Activated naive CD8-positive, alpha-beta T cell (primary cell): ENCODE results near the gene TCEAL3.
"Not testable (repeated sequence)": the region's sequence is repeated elsewhere in the genome, so short reads cannot be mapped to it uniquely, and the experiment has no call there.

Experiments
- H3K27ac Mint-ChIP-seq: one replicate; pipeline ENCODE4 v1.8.0; 2021; ENCODE audit warnings: mixed read lengths
- H3K27me3 Mint-ChIP-seq: one replicate; pipeline ENCODE4 v1.8.0; 2021; ENCODE audit warnings: mixed read lengths
- H3K36me3 Mint-ChIP-seq: one replicate; pipeline ENCODE4 v1.8.0; 2021; ENCODE audit warnings: mixed read lengths
- H3K4me1 Mint-ChIP-seq: one replicate; pipeline ENCODE4 v1.8.0; 2021; ENCODE audit warnings: low read depth, mixed read lengths
- H3K4me3 Mint-ChIP-seq: one replicate; pipeline ENCODE4 v1.8.0; 2021; ENCODE audit warnings: mild to moderate bottlenecking, mixed read lengths
- H3K9me3 Mint-ChIP-seq: one replicate; pipeline ENCODE4 v1.8.0; 2021; ENCODE audit warnings: low read depth, mixed read lengths

The TCEAL3 gene

DNA sequence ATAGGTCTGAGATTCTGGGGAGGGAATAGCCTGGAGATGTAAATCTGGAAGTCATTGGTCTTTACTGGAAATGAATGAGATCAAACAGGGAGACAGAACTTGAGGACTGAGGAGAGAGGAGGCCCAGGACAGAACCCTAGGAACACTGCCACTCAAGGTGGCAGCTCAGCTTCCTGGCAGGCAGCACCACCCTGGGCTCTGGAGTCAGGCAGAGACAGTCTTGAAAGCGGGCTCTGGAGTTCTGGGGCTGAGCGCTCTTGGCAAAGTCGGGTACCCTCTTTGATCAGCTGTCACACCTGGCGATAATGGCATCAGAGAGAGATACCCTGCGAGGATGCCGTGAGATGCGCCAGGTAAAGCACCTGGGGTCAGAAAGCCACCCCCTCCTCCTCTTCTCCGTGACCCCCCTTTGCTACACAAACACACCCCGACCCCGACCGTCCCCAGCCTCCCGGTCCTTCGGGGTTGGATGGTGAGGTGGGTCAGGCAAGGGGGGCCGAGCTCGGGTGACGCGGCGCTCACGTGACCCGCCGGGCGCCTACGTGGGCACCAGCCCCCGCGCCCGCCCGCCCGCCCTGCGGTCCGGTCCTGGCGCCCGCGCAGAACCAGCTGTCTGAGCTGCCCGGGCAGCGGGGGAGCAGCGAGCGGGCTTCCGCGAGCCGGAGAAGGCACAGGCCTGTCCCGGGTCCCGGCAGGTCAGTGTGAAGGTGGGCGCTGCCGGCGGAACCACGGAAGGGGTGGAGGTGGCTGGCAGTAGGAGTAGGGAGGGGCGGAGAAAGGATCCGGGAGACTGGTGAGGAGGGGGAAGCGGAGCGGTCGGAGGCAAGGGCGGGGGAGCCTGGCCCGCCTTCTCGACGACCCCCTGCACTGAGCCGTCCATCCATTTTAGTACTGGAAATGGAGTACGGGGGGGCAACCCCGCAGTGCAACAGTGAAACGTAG lies at the start of gene TCEAL3:
TCEAL3 (plus strand) TSS at position 600 of the 942 bp plus-strand sequence. CDS start 1,102 bp downstream, outside the sequence.
- Mint-ChIP-seq H3K4me1 (peaks cover 4% of the 10 kb centered on the region), H3K27ac (peak within 1 kb of the TSS; percentile 54), H3K36me3 (no peaks in the 10 kb centered on the region), H3K9me3 (no peaks in the 10 kb centered on the region), H3K27me3 (no peaks in the 10 kb centered on the region), H3K4me3 (peak within 1 kb of the TSS; percentile 85)

DNA sequence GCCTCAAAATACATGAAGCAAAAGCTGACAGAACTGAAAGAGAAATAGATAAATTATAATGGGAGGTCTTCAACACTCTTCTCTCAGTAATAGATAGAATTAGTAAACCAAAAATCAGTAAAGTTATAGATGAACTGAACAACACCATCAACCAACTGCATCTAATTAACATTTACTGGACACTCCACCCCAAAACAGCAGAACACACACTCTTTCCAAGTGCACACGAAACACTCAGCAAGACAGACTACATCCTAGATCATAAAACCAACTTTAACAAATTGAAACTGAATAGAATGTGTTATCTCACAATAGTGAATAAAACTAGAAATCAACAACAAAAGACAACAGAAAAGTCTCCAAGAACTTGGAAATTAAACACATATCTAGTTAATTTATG lies 47.5 kb upstream of the TCEAL3 start:
- no peaks in the 10 kb centered on the region for H3K27me3 Mint-ChIP-seq
- H3K4me1 Mint-ChIP-seq = no peaks in the 10 kb centered on the region
- H3K4me3 Mint-ChIP-seq = no peak overlapping the region
- H3K27ac Mint-ChIP-seq = no peak overlapping the region
- no peaks in the 10 kb centered on the region for H3K9me3 Mint-ChIP-seq
- H3K36me3 Mint-ChIP-seq = no peaks in the 10 kb centered on the region

DNA sequence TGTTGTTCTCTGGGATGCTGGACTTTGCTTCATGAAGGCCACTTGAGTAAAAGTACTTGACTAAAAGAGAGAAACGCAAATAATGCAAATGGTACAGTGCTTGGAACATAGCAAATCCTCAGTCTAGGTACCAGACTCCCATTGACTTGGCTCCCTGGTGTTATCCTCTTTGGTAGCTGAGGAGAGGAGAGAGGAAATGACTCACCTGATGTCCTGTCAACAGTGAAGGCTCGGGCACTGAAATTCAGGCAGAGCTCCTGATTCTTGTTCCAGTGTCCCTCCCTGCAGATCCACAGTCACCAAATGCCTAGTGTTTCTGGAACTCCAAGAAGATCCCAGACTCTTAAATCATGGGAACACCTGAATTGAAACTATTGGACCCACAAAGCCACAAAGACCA lies 45.0 kb upstream of the TCEAL3 start:
- H3K27ac Mint-ChIP-seq = no peak overlapping the region
- no peaks in the 10 kb centered on the region for H3K9me3 Mint-ChIP-seq
- H3K27me3 Mint-ChIP-seq = no peaks in the 10 kb centered on the region
- no peaks in the 10 kb centered on the region for H3K4me1 Mint-ChIP-seq
- H3K36me3 Mint-ChIP-seq = no peaks in the 10 kb centered on the region
- no peak overlapping the region for H3K4me3 Mint-ChIP-seq

- Mint-ChIP-seq H3K36me3 (no peaks in the 10 kb centered on the region), H3K27me3 (no peaks in the 10 kb centered on the region), H3K27ac (no peak overlapping the region), H3K4me3 (no peak overlapping the region), H3K4me1 (no peaks in the 10 kb centered on the region), H3K9me3 (no peaks in the 10 kb centered on the region)
These were observed 42.6 kb upstream of the TCEAL3 start for GRCh38 chrX:103565197-103565596.

- Mint-ChIP-seq H3K27me3 (no peaks in the 10 kb centered on the region), H3K27ac (no peak overlapping the region), H3K36me3 (no peaks in the 10 kb centered on the region), H3K4me1 (no peaks in the 10 kb centered on the region), H3K9me3 (no peaks in the 10 kb centered on the region), H3K4me3 (no peak overlapping the region)
These were observed 42.0 kb upstream of the TCEAL3 start for GRCh38 chrX:103565752-103566151.

DNA sequence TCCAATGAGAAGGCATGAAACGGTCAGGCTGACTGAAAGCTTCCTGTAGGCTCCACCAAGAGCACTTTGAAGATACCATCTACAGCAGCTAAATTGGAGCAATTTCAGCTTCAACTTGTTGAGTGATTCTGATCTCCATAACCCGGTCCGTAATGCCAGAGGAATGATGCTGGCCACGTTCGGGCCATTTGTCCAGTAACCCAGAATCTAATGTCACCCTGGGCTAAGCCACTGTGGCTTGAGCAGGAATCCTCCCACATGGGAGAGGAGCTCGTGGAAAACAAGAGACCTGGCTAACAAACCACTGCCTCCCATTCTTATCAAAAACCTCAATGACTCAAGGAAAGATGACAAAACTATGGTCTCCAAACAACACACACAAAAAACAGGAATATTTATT lies 36.6 kb upstream of the TCEAL3 start:
- Mint-ChIP-seq H3K4me3 (no peak overlapping the region), H3K27me3 (peaks cover 2% of the 10 kb centered on the region), H3K27ac (no peak overlapping the region), H3K9me3 (no peaks in the 10 kb centered on the region), H3K36me3 (no peaks in the 10 kb centered on the region), H3K4me1 (no peaks in the 10 kb centered on the region)

GRCh38 chrX:103571726-103572125 lies 36.0 kb upstream of the TCEAL3 start:
- H3K4me1 Mint-ChIP-seq = no peaks in the 10 kb centered on the region
- H3K27ac Mint-ChIP-seq = no peak overlapping the region
- peaks cover 2% of the 10 kb centered on the region for H3K27me3 Mint-ChIP-seq
- H3K36me3 Mint-ChIP-seq = no peaks in the 10 kb centered on the region
- H3K4me3 Mint-ChIP-seq = no peak overlapping the region
- H3K9me3 Mint-ChIP-seq = no peaks in the 10 kb centered on the region

DNA sequence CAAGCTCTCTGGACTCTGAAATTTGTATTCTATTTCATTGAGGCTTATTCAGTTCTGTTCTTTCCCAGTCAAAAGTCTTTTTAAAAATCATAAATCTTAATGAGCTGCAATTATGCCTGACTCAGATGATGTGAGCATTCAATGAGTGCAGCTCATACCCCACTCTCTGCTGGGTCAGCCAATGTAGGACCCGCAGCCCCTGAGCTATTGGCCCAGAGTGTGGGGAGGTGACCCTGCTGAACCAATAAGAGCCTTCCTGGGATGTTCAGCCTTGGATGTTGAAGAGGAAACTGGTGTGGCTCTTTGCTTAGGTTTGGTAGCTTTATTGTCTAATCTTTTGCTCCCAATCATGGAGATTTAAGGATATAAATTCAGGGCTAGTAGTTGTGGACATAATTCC lies 34.6 kb upstream of the TCEAL3 start:
- peaks cover 2% of the 10 kb centered on the region for H3K27me3 Mint-ChIP-seq
- no peaks in the 10 kb centered on the region for H3K9me3 Mint-ChIP-seq
- no peak overlapping the region for H3K4me3 Mint-ChIP-seq
- no peak overlapping the region for H3K27ac Mint-ChIP-seq
- H3K36me3 Mint-ChIP-seq = no peaks in the 10 kb centered on the region
- H3K4me1 Mint-ChIP-seq = no peaks in the 10 kb centered on the region

DNA sequence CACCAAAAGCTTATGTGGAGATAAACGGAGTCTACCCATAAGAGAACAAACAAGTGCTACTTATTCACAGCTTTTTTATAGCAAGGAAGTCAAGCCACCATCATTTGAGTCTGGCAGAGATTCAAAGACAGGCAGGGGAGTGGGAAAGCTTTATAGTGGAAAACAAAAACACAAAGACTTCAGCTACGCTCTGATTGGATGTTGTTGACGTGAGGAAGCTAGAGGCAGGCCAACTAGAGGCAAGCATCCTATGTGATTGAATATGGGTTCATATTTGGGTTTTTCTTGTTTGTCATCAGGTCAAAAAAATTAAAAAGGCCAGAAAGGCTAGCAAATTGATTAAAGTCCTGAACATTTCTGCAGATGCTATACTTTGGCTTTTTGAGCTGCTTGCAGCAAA lies 23.2 kb upstream of the TCEAL3 start:
- H3K9me3 Mint-ChIP-seq = no peaks in the 10 kb centered on the region
- no peaks in the 10 kb centered on the region for H3K27me3 Mint-ChIP-seq
- no peaks in the 10 kb centered on the region for H3K36me3 Mint-ChIP-seq
- no peak overlapping the region for H3K27ac Mint-ChIP-seq
- peaks cover 3% of the 10 kb centered on the region for H3K4me1 Mint-ChIP-seq
- peak overlapping the region; percentile 48 for H3K4me3 Mint-ChIP-seq

DNA sequence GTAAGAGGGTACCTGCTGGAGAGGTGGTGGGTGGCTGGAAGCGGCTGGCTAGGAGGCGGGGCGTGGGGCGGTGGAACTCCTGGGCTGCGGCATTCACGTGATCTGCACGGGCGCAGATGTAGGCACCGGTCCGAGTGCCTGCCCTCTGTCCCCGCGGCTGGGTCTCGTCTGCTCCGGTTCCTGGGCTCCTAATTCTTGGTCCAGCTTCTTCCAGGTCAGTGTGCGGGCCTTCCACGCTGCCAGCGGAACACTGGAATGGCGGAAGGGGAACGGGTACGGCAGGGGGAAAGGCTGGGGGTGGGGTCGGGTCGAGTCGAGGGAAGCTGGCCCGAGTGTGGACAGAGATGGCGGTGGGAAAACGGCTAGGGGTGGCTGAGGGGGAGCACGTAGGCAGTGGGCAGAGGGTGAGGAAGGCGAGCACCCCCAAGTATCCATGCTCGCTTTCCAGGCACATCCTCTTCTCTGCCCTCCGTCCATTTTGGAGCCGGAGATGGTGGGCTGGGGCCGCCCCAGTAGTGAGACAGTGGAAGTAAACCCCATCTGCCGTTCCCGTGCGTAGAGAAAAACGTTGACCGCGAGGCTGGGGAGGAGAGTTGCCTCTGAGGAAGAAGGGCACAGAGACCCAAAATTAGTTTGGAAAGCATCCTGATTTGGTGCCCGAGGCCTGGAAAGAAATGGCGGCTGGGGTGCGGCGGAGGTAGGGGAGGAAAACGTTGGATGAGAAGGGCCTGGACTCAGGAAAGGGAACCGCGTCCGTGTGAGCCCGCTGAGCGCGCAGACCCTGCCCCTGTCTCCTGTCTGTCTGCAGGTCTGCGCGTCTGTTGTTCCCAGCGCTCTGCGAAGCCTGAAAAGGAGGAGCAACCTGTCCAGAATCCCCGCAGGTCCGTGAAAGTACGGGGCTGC lies 22.1 kb upstream of the TCEAL3 start, which contains the start of gene TCEAL4:
TCEAL4 (plus strand) TSS at position 105 of the 903 bp plus-strand sequence. CDS start 1,161 bp downstream, outside the sequence.
- H3K36me3 Mint-ChIP-seq = no peaks in the 10 kb centered on the region
- peak within 1 kb of the TSS; percentile 41 for H3K27ac Mint-ChIP-seq

DNA sequence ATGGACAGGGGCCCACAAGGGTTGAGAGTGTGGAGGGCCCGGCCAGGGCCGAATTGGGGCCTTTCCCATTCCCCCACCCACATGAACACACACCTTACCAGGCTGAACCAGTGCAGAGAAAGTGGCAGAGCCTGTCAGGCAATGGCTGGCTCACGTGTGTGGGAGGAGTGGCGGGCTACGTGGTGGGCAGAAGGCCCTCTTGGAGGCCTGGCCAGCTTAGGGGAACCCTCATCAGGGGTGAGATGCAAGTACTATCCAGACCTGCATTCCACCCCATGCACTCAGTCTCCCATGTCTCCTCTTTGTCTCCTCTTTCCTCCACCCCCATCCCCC lies 21.5 kb upstream of the TCEAL3 start:
- peak overlapping the region; percentile 3 for H3K27ac Mint-ChIP-seq
- H3K9me3 Mint-ChIP-seq = no peaks in the 10 kb centered on the region
- H3K36me3 Mint-ChIP-seq = no peaks in the 10 kb centered on the region
- peak overlapping the region; percentile 88 for H3K4me3 Mint-ChIP-seq
- peaks cover 3% of the 10 kb centered on the region for H3K4me1 Mint-ChIP-seq
- no peaks in the 10 kb centered on the region for H3K27me3 Mint-ChIP-seq

More for the DNA sequence above, 22.1 kb upstream of the TCEAL3 start, which contains the start of gene TCEAL4:
- Mint-ChIP-seq H3K4me1 (peaks cover 3% of the 10 kb centered on the region), H3K9me3 (no peaks in the 10 kb centered on the region), H3K4me3 (peak within 1 kb of the TSS; percentile 88), H3K27me3 (no peaks in the 10 kb centered on the region)

- H3K9me3 Mint-ChIP-seq = no peaks in the 10 kb centered on the region
- no peaks in the 10 kb centered on the region for H3K27me3 Mint-ChIP-seq
- H3K4me3 Mint-ChIP-seq = peak overlapping the region; percentile 88
- peaks cover 3% of the 10 kb centered on the region for H3K4me1 Mint-ChIP-seq
- H3K36me3 Mint-ChIP-seq = no peaks in the 10 kb centered on the region
- H3K27ac Mint-ChIP-seq = peak overlapping the region; percentile 3
These were observed 21.1 kb upstream of the TCEAL3 start for GRCh38 chrX:103586659-103587058.

GRCh38 chrX:103592295-103592694 lies 15.5 kb upstream of the TCEAL3 start:
- H3K9me3 Mint-ChIP-seq, H3K27me3 Mint-ChIP-seq, H3K4me1 Mint-ChIP-seq, H3K27ac Mint-ChIP-seq, H3K36me3 Mint-ChIP-seq, H3K4me3 Mint-ChIP-seq: not testable (repeated sequence)

- not testable (repeated sequence) for H3K4me3 Mint-ChIP-seq, H3K36me3 Mint-ChIP-seq, H3K4me1 Mint-ChIP-seq, H3K27me3 Mint-ChIP-seq, H3K9me3 Mint-ChIP-seq, H3K27ac Mint-ChIP-seq
These were observed 12.6 kb upstream of the TCEAL3 start for GRCh38 chrX:103595202-103595601.
